ENCODE data around the gene ARFIP1. TPM values are rescaled to one million over a fixed set of nuclear protein-coding genes. Genes with fewer than 3 reads are reported as not detected.
A peak's percentile ranks its signal among the peaks of the same experiment; 100 is the strongest.
"Not testable (repeated sequence)": the region's sequence is repeated elsewhere in the genome, so short reads cannot be mapped to it uniquely, and the experiment has no call there.

The ARFIP1 gene
- total RNA-seq = 10 to 100 TPM; 16.8 to 19.5 TPM

- no peaks in the 10 kb centered on the region for H3K9me3 Mint-ChIP-seq
- ChIA-PET CTCF (interaction anchor here (0.8 to 2.6 kb wide), 7 partner anchors 11 to 344 kb away, joined by 3 to 20 read pairs (median 3); no protein-coding TSS in a partner anchor), POLR2A (interaction anchor here (0.6 kb wide), 1 partner anchor 66 kb away, joined by 7 read pairs; no protein-coding TSS in a partner anchor)
- peak within 1 kb of the TSS; percentile 94 for H3K4me3 Mint-ChIP-seq
- H3K4me1 Mint-ChIP-seq = peaks cover 43% of the 10 kb centered on the region
- H3K27me3 Mint-ChIP-seq = peaks cover 26% of the 10 kb centered on the region
- peak; percentile 96 for DNase-seq
- peak within 1 kb of the TSS; percentile 93 for H3K27ac Mint-ChIP-seq
- peaks cover 15% of the 10 kb centered on the region for H3K36me3 Mint-ChIP-seq (ENCODE audit: low read depth)
Measured at GRCh38 chr4:152779513-152780266, at the start of gene ARFIP1, which contains the start of gene TIGD4. ARFIP1 (plus strand) TSS chr4:152779954; CDS start chr4:152829634, 49,680 bp downstream. TIGD4 (minus strand) TSS chr4:152779730; CDS start chr4:152771004, 8,726 bp downstream.

- Mint-ChIP-seq H3K4me1 (peaks cover 3% of the 10 kb centered on the region), H3K27me3 (peaks cover 6% of the 10 kb centered on the region), H3K4me3 (no peak overlapping the region), H3K9me3 (no peaks in the 10 kb centered on the region), H3K27ac (no peak overlapping the region), H3K36me3 (ENCODE audit: low read depth) (no peaks in the 10 kb centered on the region)
- ChIA-PET CTCF (interaction anchor here (0.6 kb wide), 1 partner anchor 277 kb away, joined by 3 read pairs; no protein-coding TSS in a partner anchor), POLR2A (no interaction called here)
- DNase-seq = no peak
Measured at GRCh38 chr4:152731997-152732396, 47.8 kb upstream of the ARFIP1 start.

GRCh38 chr4:152734015-152734698 lies 45.6 kb upstream of the ARFIP1 start:
- POLR2A ChIA-PET = no interaction called here
- Mint-ChIP-seq H3K4me3 (no peak overlapping the region), H3K27ac (no peak overlapping the region), H3K36me3 (ENCODE audit: low read depth) (no peaks in the 10 kb centered on the region), H3K9me3 (no peaks in the 10 kb centered on the region), H3K27me3 (peaks cover 6% of the 10 kb centered on the region), H3K4me1 (peaks cover 3% of the 10 kb centered on the region)
- DNase-seq = no peak
- CTCF ChIA-PET = no interaction called here

- ChIA-PET POLR2A (no interaction called here), CTCF (interaction anchor here (1.0 to 1.7 kb wide), 4 partner anchors 22 to 292 kb away, joined by 3 to 5 read pairs (median 4); no protein-coding TSS in a partner anchor)
- Mint-ChIP-seq H3K4me3 (no peak overlapping the region), H3K27me3 (peaks cover 6% of the 10 kb centered on the region), H3K27ac (no peak overlapping the region), H3K4me1 (peaks cover 3% of the 10 kb centered on the region), H3K9me3 (no peaks in the 10 kb centered on the region), H3K36me3 (ENCODE audit: low read depth) (no peaks in the 10 kb centered on the region)
- no peak for DNase-seq
Measured at GRCh38 chr4:152734699-152735050, 45.1 kb upstream of the ARFIP1 start.

GRCh38 chr4:152735396-152735859 lies 44.3 kb upstream of the ARFIP1 start:
- H3K9me3 Mint-ChIP-seq = no peaks in the 10 kb centered on the region
- H3K27ac Mint-ChIP-seq = no peak overlapping the region
- peaks cover 6% of the 10 kb centered on the region for H3K27me3 Mint-ChIP-seq
- no peak overlapping the region for H3K4me3 Mint-ChIP-seq
- DNase-seq = no peak
- no peaks in the 10 kb centered on the region for H3K36me3 Mint-ChIP-seq (ENCODE audit: low read depth)
- POLR2A ChIA-PET = no interaction called here
- peaks cover 3% of the 10 kb centered on the region for H3K4me1 Mint-ChIP-seq
- CTCF ChIA-PET = interaction anchor here (1.0 to 1.7 kb wide), 4 partner anchors 21 to 293 kb away, joined by 3 to 5 read pairs (median 4); no protein-coding TSS in a partner anchor

- H3K27me3 Mint-ChIP-seq = peaks cover 6% of the 10 kb centered on the region
- POLR2A ChIA-PET = no interaction called here
Measured at GRCh38 chr4:152735906-152736305, 43.8 kb upstream of the ARFIP1 start.

GRCh38 chr4:152738827-152739226 lies 40.9 kb upstream of the ARFIP1 start:
- ChIA-PET CTCF (interaction anchor here (0.9 kb wide), 1 partner anchor 88 kb away, joined by 4 read pairs; no protein-coding TSS in a partner anchor), POLR2A (no interaction called here)
- Mint-ChIP-seq H3K36me3 (ENCODE audit: low read depth) (no peaks in the 10 kb centered on the region), H3K27me3 (peaks cover 6% of the 10 kb centered on the region), H3K4me3 (no peak overlapping the region), H3K27ac (no peak overlapping the region), H3K9me3 (no peaks in the 10 kb centered on the region), H3K4me1 (peaks cover 3% of the 10 kb centered on the region)
- no peak for DNase-seq

More at GRCh38 chr4:152735906-152736305, 43.8 kb upstream of the ARFIP1 start:
- Mint-ChIP-seq H3K9me3 (no peaks in the 10 kb centered on the region), H3K27ac (no peak overlapping the region), H3K36me3 (ENCODE audit: low read depth) (no peaks in the 10 kb centered on the region), H3K4me1 (peaks cover 3% of the 10 kb centered on the region), H3K4me3 (no peak overlapping the region)
- no peak for DNase-seq
- CTCF ChIA-PET = interaction anchor here (1.0 to 1.7 kb wide), 4 partner anchors 21 to 293 kb away, joined by 3 to 5 read pairs (median 4); no protein-coding TSS in a partner anchor

GRCh38 chr4:152747444-152747843 lies 32.3 kb upstream of the ARFIP1 start:
- H3K36me3 Mint-ChIP-seq (ENCODE audit: low read depth) = no peaks in the 10 kb centered on the region
- H3K4me1 Mint-ChIP-seq = no peaks in the 10 kb centered on the region
- H3K27ac Mint-ChIP-seq = no peak overlapping the region
- no peaks in the 10 kb centered on the region for H3K27me3 Mint-ChIP-seq
- H3K4me3 Mint-ChIP-seq = no peak overlapping the region
- CTCF ChIA-PET = interaction anchor here (0.7 kb wide), 1 partner anchor 318 kb away, joined by 3 read pairs; no protein-coding TSS in a partner anchor
- H3K9me3 Mint-ChIP-seq = no peaks in the 10 kb centered on the region
- no peak for DNase-seq
- POLR2A ChIA-PET = no interaction called here

- no peaks in the 10 kb centered on the region for H3K4me1 Mint-ChIP-seq
- H3K4me3 Mint-ChIP-seq = no peak overlapping the region
- H3K9me3 Mint-ChIP-seq = no peaks in the 10 kb centered on the region
- no peak overlapping the region for H3K27ac Mint-ChIP-seq
- ChIA-PET CTCF (no interaction called here), POLR2A (no interaction called here)
- no peak for DNase-seq
- H3K36me3 Mint-ChIP-seq (ENCODE audit: low read depth) = no peaks in the 10 kb centered on the region
- no peaks in the 10 kb centered on the region for H3K27me3 Mint-ChIP-seq
Measured at GRCh38 chr4:152748619-152749018, 31.1 kb upstream of the ARFIP1 start.

GRCh38 chr4:152763796-152764195 lies 16.0 kb upstream of the ARFIP1 start:
- Mint-ChIP-seq H3K36me3 (ENCODE audit: low read depth) (no peaks in the 10 kb centered on the region), H3K9me3 (no peaks in the 10 kb centered on the region), H3K4me1 (no peaks in the 10 kb centered on the region), H3K4me3 (no peak overlapping the region), H3K27ac (no peak overlapping the region), H3K27me3 (peaks cover 18% of the 10 kb centered on the region)
- POLR2A ChIA-PET = no interaction called here
- CTCF ChIA-PET = no interaction called here
- no peak for DNase-seq

- H3K4me1 Mint-ChIP-seq; DNase-seq; CTCF ChIA-PET; H3K27ac Mint-ChIP-seq; H3K4me3 Mint-ChIP-seq; POLR2A ChIA-PET; H3K36me3 Mint-ChIP-seq (ENCODE audit: low read depth); H3K9me3 Mint-ChIP-seq: not testable (repeated sequence)
- H3K27me3 Mint-ChIP-seq = peaks cover 18% of the 10 kb centered on the region
Measured at GRCh38 chr4:152765069-152765737, 14.6 kb upstream of the ARFIP1 start.

GRCh38 chr4:152771741-152772533 lies 7.8 kb upstream of the ARFIP1 start:
- POLR2A ChIA-PET = no interaction called here
- H3K9me3 Mint-ChIP-seq = no peaks in the 10 kb centered on the region
- no peak for DNase-seq
- CTCF ChIA-PET = interaction anchor here (1.8 kb wide), 1 partner anchor 271 kb away, joined by 4 read pairs; no protein-coding TSS in a partner anchor
- H3K4me3 Mint-ChIP-seq = no peak overlapping the region
- H3K27ac Mint-ChIP-seq = no peak overlapping the region
- H3K27me3 Mint-ChIP-seq = peaks cover 21% of the 10 kb centered on the region
- H3K4me1 Mint-ChIP-seq = peaks cover 8% of the 10 kb centered on the region
- no peaks in the 10 kb centered on the region for H3K36me3 Mint-ChIP-seq (ENCODE audit: low read depth)

All from activated CD4-positive, alpha-beta T cell treated with anti-CD3 and anti-CD28 coated beads, Interleukin-2, amount 10 ng/mL, durations not matched to agents 7 days and 5 days (primary cell).